HG03575 (cell line): ENCODE results near the gene GPR39.

Experiments
- ATAC-seq: cut with Tn5 transposase; IDR thresholded peaks from one replicate; pipeline ENCODE4 v1.9.1; 2021; ENCODE audit not compliant: unreplicated experiment, insufficient number of reproducible peaks, low FRiP score; ENCODE audit errors: extremely low read depth

GPR39 gene

DNA sequence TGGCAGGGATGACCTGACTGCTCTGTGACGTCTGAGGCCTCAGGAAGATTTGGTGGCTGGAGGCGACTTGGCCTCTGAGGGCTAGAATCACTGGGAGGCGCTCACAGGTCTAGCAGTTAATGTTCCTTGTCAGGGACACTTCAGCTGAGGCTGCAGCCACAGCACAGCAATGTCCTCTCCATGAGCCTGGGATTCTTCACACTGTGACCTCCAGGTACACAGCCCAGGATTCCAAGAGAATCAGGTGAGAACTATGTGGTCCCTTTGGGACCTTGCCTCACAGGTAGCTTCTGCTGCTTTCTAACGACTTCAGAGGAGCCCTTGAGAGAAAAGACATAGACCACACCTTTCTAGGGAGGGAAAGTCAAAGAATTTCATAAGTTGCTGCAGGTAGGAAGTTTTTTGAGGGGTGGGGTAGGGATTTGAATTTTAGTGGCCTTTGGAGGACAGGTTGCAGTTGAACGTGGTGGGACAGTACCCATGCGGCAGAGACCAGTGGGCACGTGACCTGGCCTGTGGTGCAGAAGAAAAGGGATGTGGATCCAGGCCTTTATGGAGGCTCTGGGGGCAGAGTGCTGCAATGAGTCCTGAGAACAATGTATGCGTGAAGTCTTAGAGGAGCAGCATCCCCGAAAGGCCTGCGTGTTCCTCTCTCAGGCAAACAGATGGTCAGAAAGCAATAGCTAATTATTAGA lies 167.2 kb downstream of the GPR39 start:
- ATAC-seq, result no peak

- no peak for ATAC-seq
Measured at GRCh38 chr2:132584976-132585817, 168.6 kb downstream of the GPR39 start.

- no peak for ATAC-seq
Measured at GRCh38 chr2:132586101-132586511, 169.5 kb downstream of the GPR39 start.

- no peak for ATAC-seq
Measured at GRCh38 chr2:132586835-132587234, 170.2 kb downstream of the GPR39 start.

DNA sequence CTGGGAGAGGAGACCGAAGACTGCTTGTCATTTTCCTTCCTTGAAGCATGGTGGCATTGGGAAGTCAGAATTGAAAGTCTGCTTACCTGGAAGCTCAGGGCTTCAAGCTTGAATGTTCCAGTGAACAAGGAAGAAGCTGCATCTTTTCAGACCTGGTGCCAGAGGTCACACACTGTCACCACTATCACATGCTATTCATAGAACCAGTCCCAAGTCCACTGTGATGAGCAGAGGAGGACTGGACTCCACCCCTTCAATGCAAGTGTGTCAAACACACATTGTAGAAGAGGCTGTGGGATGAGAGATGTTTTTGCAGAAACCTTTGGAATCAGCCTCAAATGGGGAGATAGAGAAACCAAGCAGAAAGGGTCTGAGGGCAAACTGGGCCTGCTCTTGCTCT lies 172.0 kb downstream of the GPR39 start:
- no peak for ATAC-seq

DNA sequence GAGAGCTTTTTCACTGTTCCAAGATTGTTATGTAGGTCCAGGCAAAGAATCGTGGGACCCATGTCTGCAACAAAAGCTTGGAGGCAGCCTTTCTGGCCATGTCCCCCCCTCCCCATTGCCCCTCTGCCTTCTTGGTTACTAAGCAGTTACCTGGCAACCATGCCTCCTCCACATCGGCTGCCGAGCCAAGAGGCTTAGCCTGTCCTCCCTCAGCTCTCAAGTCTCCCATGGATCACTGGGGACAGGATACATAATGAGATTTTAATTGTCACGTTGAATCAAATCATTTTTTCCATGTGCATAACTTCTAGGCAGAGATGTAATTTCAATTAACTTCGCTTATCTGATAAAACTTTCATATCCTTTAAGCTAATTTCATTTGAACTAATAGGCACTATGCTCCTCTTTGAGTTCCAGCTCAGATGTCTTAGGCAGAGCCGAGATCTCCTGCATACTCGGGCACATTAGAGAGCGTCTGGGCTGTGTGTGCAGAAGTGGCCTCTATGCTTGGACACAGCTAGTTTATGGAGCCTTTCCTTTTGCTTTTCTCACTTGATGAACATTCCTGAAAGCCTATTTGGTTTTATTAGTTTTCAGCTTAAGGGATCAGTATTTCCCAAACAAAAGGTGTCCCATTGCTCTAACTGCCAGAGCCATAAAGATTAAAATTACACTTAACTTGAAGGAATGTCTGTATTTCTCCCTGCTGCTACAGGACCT lies 172.7 kb downstream of the GPR39 start:
- no peak for ATAC-seq

DNA sequence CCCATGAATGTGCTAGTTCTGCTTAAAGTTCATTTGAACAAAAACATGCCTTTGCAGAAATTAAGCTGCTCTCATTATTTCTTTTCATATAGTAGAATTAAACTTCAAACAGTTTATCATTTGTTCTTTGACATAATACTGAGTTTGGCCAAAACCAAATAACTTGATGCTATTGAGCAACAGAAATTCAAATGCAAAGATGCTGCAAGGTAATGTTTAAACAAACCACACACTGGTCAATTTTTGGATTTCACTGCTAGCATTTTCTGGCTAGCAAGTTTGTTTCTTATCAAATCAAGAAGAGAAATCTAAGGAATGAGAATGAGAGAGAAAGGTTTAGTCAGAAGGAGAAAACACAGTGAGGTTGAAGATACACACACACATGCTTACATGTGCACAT lies 173.4 kb downstream of the GPR39 start:
- ATAC-seq, result no peak

- no peak for ATAC-seq
Measured at GRCh38 chr2:132593171-132593570, 176.6 kb downstream of the GPR39 start.

GRCh38 chr2:132595186-132595585 lies 178.6 kb downstream of the GPR39 start:
- no peak for ATAC-seq

- no peak for ATAC-seq
Measured at GRCh38 chr2:132595693-132596092, 179.1 kb downstream of the GPR39 start.

DNA sequence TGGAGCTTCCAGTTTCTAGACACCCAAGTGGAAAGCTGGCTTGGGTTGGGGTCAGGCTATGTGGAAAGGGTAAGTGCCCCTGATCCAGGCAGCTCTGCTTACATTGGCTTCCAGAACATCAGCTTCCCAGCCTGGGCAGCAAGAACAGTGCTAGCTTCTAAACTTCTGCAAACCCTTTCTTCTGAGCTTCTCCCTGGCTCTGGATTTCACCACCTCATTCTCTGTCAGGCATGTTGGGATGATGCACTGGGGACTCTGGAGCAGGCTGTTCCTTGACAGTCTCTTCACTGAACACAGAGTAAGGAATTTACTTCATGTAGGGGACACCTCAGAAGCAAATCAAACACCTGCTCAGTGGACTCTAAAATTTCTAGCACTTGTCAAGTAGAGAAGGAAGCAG lies 180.6 kb downstream of the GPR39 start:
- no peak for ATAC-seq

- ATAC-seq, result no peak
Measured at GRCh38 chr2:132597831-132598230, 181.2 kb downstream of the GPR39 start.

DNA sequence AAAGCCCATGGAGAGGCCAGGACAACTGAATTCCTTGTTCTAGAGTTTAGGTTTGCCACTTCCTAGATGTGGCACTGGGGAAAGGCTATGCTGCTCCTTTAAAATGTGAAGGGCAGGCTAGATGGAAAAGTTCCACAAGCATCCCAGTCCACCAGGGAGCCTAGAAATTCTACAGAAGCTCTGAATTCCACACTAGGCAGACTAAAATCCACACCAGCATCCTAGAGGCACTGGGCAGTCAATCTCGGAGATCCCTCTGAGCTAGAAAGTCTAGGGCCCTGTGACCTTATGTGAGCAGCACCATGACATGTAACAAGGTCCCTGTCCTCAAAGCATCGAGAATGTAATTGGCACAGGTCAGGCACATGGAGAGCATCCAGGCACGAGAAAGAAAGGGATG lies 181.9 kb downstream of the GPR39 start:
- no peak for ATAC-seq

- ATAC-seq, result no peak
Measured at GRCh38 chr2:132599556-132599955, 183.0 kb downstream of the GPR39 start.

GRCh38 chr2:132604561-132604960 lies 188.0 kb downstream of the GPR39 start:
- ATAC-seq, result no peak

DNA sequence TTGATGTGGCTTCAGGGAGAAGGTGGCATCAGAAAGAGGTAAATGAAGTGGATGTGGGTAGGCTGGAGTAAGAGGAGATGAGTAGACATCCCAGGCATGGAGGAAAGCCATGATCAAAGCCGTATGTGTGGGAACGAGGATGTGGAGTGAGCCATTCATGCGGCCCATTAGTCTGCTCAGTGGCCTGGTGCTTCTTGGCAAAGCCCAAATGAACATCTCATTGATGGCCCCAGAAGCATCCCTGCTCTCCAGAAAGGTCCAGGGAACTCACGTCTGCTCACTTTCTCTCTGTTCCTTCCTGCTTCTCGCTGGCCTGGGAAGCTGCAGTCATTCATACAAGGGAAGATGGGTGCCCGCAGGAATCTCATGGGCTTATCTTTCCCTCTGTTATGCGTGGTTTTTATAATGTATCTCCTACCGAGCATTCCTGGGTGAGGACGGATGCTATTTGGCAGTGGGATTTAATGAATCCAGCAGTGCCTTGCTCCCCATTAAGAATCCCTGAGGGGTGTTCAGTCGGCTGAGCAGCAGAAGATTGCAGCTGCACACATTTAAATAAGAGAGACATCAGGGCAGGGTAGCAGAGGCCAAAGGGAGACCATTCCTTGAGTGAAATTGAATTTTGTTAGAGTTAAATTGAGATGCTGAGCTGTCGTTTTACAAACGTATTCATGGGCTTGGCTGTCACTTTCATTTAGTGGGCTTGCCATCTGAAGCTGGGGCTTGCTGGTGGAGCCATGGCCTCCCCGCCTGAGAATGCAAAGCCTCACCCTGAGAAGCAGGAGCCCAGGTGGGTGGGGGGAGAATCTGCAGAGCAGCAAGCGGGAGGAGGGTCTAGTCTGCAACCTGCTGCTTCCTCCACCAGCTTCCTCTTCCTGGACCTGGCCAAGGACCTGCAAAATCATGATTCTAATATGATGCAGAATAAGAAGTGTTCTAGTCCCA lies 188.9 kb downstream of the GPR39 start:
- no peak for ATAC-seq

- no peak for ATAC-seq
Measured at GRCh38 chr2:132606649-132607048, 190.0 kb downstream of the GPR39 start.

GRCh38 chr2:132607426-132608090 lies 191.0 kb downstream of the GPR39 start:
- ATAC-seq, result no peak
